Smooth muscle cell (in vitro differentiated cells): Measurements from ENCODE around the gene PID1. TPM values are rescaled to one million over a fixed set of nuclear protein-coding genes. Genes with fewer than 3 reads are reported as not detected.
A peak's percentile ranks its signal among the peaks of the same experiment; 100 is the strongest.

Source experiments
- DNase-seq: peaks from one replicate; lab custom pipeline; 2025; ENCODE audit not compliant: unreplicated experiment; lab: John Stamatoyannopoulos, UW
- H2AFZ ChIP-seq: fragments of 200-600 bp; sonication (generic); 2 replicates; pipeline ENCODE4 v1.6.0; 2016; ENCODE audit warnings: antibody characterized with exemption, low read depth, mild to moderate bottlenecking
- H3F3A ChIP-seq: fragments of 200-600 bp; sonication (generic); 2 replicates; pipeline ENCODE4 v1.6.0; 2017; ENCODE audit warnings: antibody characterized with exemption, low read depth
- H3K27ac ChIP-seq: fragments of 200-600 bp; sonication (generic); 2 replicates; pipeline ENCODE4 v1.5.1; 2016; ENCODE audit warnings: low read depth, mild to moderate bottlenecking
- H3K27me3 ChIP-seq: fragments of 200-600 bp; sonication (generic); 2 replicates; pipeline ENCODE4 v1.6.1; 2016; ENCODE audit warnings: low read depth, mild to moderate bottlenecking
- H3K36me3 ChIP-seq: fragments of 200-600 bp; sonication (generic); 2 replicates; pipeline ENCODE4 v1.5.1; 2016; ENCODE audit warnings: low read depth
- H3K4me1 ChIP-seq: fragments of 200-600 bp; sonication (generic); 2 replicates; pipeline ENCODE4 v1.5.1; 2016; ENCODE audit warnings: low read depth
- H3K4me2 ChIP-seq: fragments of 200-600 bp; sonication (generic); 2 replicates; pipeline ENCODE4 v1.6.0; 2016; ENCODE audit warnings: mild to moderate bottlenecking
- H3K4me3 ChIP-seq: fragments of 200-600 bp; sonication (generic); 2 replicates; pipeline ENCODE4 v1.5.1; 2016; ENCODE audit warnings: mild to moderate bottlenecking
- H3K79me2 ChIP-seq: fragments of 200-600 bp; sonication (generic); 2 replicates; pipeline ENCODE4 v1.6.0; 2016; ENCODE audit warnings: low read depth, mild to moderate bottlenecking
- H3K9ac ChIP-seq: fragments of 200-600 bp; sonication (generic); 2 replicates; pipeline ENCODE4 v1.6.0; 2016; ENCODE audit warnings: low read depth
- H3K9me3 ChIP-seq: fragments of 200-600 bp; sonication (generic); replicated peaks from 2 replicates; pipeline ENCODE4 v1.5.1; 2016; ENCODE audit warnings: low read depth
- H4K20me1 ChIP-seq: fragments of 200-600 bp; sonication (generic); 2 replicates; pipeline ENCODE4 v1.6.0; 2016; ENCODE audit warnings: low read depth
- CTCF ChIP-seq: fragments of 200-600 bp; sonication (generic); IDR thresholded peaks from 2 replicates; pipeline ENCODE4 v1.5.1; 2017; ENCODE audit warnings: borderline replicate concordance, mild to moderate bottlenecking, antibody characterized with exemption; ENCODE audit not compliant: insufficient read depth, poor library complexity, severe bottlenecking
- WGBS: methylation state at CpG from one replicate; pipeline ENCODE4 v1.1.7; 2016; ENCODE audit warnings: low lambda C conversion rate; 5-methylcytosine and 5-hydroxymethylcytosine counted together
- polyA plus RNA-seq: library from polyadenylated mRNA; unstranded; fragments of >200 nt; fragmentation: Nextera tagmentation; extraction: Ambion mirVana; gene quantifications from 2 replicates; pipeline ENCODE4 v1.2.1, GENCODE V29; 2016
- total RNA-seq: library from RNA; depleted of rRNA; stranded (reverse); fragments of >200 nt; gene quantifications from 2 replicates; pipeline ENCODE4 v1.2.3, GENCODE V29; 2014

PID1 gene
- total and polyA plus RNA-seq, 2 experiments from 2014 or later, result 18.1 to 45.3 TPM

GRCh38 chr2:229273723-229274338 is 2.7 kb upstream of the PID1 start:
- Histone ChIP-seq H3K36me3 (no peaks in the 10 kb centered on the region), H3K4me3 (peak overlapping the region; percentile 47), H3K79me2 (peaks cover 21% of the 10 kb centered on the region), H3K27ac (no peak overlapping the region), H3K4me1 (no peaks in the 10 kb centered on the region), H3K4me2 (peak overlapping the region; percentile 84), H3F3A (no peaks in the 10 kb centered on the region), H3K9ac (no peak overlapping the region), H3K27me3 (no peaks in the 10 kb centered on the region), H4K20me1 (peaks cover 4% of the 10 kb centered on the region), H2AFZ (peak overlapping the region; percentile 58), H3K9me3 (no peaks in the 10 kb centered on the region)
- DNase-seq, result no peak
- 47% methylated on average over 4 of the region's 4 CpGs for WGBS
- TF ChIP-seq CTCF, result peak; percentile 71

GRCh38 chr2:229273006-229273722 is 2.1 kb upstream of the PID1 start:
- peak overlapping the region; percentile 84 for H3K4me2 ChIP-seq
- 31% methylated on average over 9 of the region's 9 CpGs for WGBS
- peak overlapping the region; percentile 47 for H3K4me3 ChIP-seq
- no peak for DNase-seq
- H3K4me1 ChIP-seq, result no peaks in the 10 kb centered on the region
- TF ChIP-seq CTCF, result no peak
- H3K36me3 ChIP-seq, result no peaks in the 10 kb centered on the region
- peak overlapping the region; percentile 58 for H2AFZ ChIP-seq
- no peak overlapping the region for H3K9ac ChIP-seq
- H3K79me2 ChIP-seq, result peaks cover 28% of the 10 kb centered on the region
- H3F3A ChIP-seq, result no peaks in the 10 kb centered on the region
- H3K27me3 ChIP-seq, result no peaks in the 10 kb centered on the region
- H3K27ac ChIP-seq, result no peak overlapping the region
- peaks cover 11% of the 10 kb centered on the region for H4K20me1 ChIP-seq
- no peaks in the 10 kb centered on the region for H3K9me3 ChIP-seq

GRCh38 chr2:229269941-229270340 is 1.1 kb downstream of the PID1 start:
- no peaks in the 10 kb centered on the region for H3K27me3 ChIP-seq

More at GRCh38 chr2:229269941-229270340, 1.1 kb downstream of the PID1 start:
- Histone ChIP-seq H3K4me2 (peak overlapping the region; percentile 98), H3K36me3 (no peaks in the 10 kb centered on the region), H2AFZ (peak overlapping the region; percentile 42), H3K4me3 (peak overlapping the region; percentile 92), H3K79me2 (peaks cover 60% of the 10 kb centered on the region), H3K27ac (peak overlapping the region; percentile 20), H3F3A (no peaks in the 10 kb centered on the region), H3K9ac (peak overlapping the region; percentile 34), H4K20me1 (peaks cover 24% of the 10 kb centered on the region), H3K9me3 (no peaks in the 10 kb centered on the region), H3K4me1 (no peaks in the 10 kb centered on the region)
- 38% methylated on average over 6 of the region's 6 CpGs for WGBS
- no peak for DNase-seq
- TF ChIP-seq CTCF, result no peak
